Pancreas (tissue), 10 donors: ENCODE measurements around the gene MYO9A. TPM values are rescaled to one million over a fixed set of nuclear protein-coding genes. Genes with fewer than 3 reads are reported as not detected.
A peak's percentile ranks its signal among the peaks of the same experiment; 100 is the strongest.

ENCODE experiments used
- ATAC-seq, 4 donors: fragments of 200-7000 bp; cut with Tn5 transposase; one replicate each; pipeline versions ENCODE4 v1.8.0 to v1.9.1; 2020; ENCODE audit warnings: mild to moderate bottlenecking in 4 of 4, moderate library complexity in 4 of 4
- DNase-seq, 6 donors: peaks; one replicate each; pipeline ENCODE4 v3.0.0-alpha.2; 2020
- FAIRE-seq: peaks from 2 replicates; lab custom pipeline; 2012; peaks lifted over from hg19 to GRCh38; lab: Jason Lieb, UNC
- H3K27ac ChIP-seq, 4 donors: fragments of 200-600 bp; sonication (generic); 1 replicate in 3 of 4; 2 replicates in 1 of 4; pipeline versions ENCODE4 v1.5.0 to v1.8.0; 2020
- H3K27me3 ChIP-seq, 4 donors: fragments of 200-600 bp; one replicate each; pipeline ENCODE4 v1.8.0; 2021
- H3K36me3 ChIP-seq, 3 donors: fragments of 200-600 bp; sonication (generic) in 1 of 3; one replicate each; pipeline versions ENCODE4 v1.5.0 to v1.8.0; 2020 to 2021
- H3K4me1 ChIP-seq, 3 donors: fragments of 200-600 bp; one replicate each; pipeline ENCODE4 v1.8.0; 2021
- H3K4me3 ChIP-seq, 4 donors: fragments of 200-600 bp; sonication (generic) in 2 of 4; one replicate each; pipeline versions ENCODE4 v1.5.0 to v1.8.0; 2020 to 2021
- H3K9me3 ChIP-seq, 4 donors: fragments of 200-600 bp; one replicate each; pipeline ENCODE4 v1.8.0; 2021
- WGBS, 2 donors: extraction: QIAGEN DNeasy Blood & Tissue Kit; methylation state at CpG; one replicate each; pipeline ENCODE4 v1.1.7; 2013; 5-methylcytosine and 5-hydroxymethylcytosine counted together
- intact Hi-C, 3 donors: fragments of 100-400 bp; cut with DNase I; formaldehyde crosslinking; loops; one replicate each; pipeline versions ENCODE4 v1.11.1 to v1.14.2; 2022
- polyA plus RNA-seq, 2 donors: library from polyadenylated mRNA; stranded (reverse); fragments of 200-250 nt; gene quantifications; one replicate each; pipeline ENCODE4 v1.2.3, GENCODE V29; 2013
- total RNA-seq, 6 donors: library from RNA; stranded (reverse); fragmentation: NEBNext Ultra II Directional in 4 of 6; extraction: Animal tissue kit (Norgen Biotek cat#: 25700) in 4 of 6; gene quantifications; one replicate each; pipeline versions ENCODE4 v1.2.1 to v1.2.4, GENCODE V29; 2021 to 2023
- TF ChIP-seq, protein P1 (sequence below), 4 donors: fragments of 200-600 bp; sonication (generic) in 3 of 4; IDR thresholded peaks; one replicate each; pipeline versions ENCODE4 v1.5.0 to v1.8.0; 2021; ENCODE audit warnings: antibody characterized with exemption in 4 of 4
- donor health status: healthy with polysubstance abuse.
- donor health status: DM: no; HTN: no; CAD: no; lungs with moderate emphysema.
- donor health status: DM: no; HTN: no; CAD: no.
- donor health status: control.
- donor health status: control.
- donor health status: Bipolar disorder and iron deficiency.
- donor health status: DM: yes; HTN: yes; CAD: no.
- donor health status: DM: no; HTN: no; CAD: no.
- donor health status: DM: no; HTN: no; CAD: no.
- donor health status: DM: yes; HTN: yes; CAD: no.

The MYO9A gene
- total and polyA plus RNA-seq, 8 donors = 1.2 to 21.0 (median 7.8) TPM

DNA sequence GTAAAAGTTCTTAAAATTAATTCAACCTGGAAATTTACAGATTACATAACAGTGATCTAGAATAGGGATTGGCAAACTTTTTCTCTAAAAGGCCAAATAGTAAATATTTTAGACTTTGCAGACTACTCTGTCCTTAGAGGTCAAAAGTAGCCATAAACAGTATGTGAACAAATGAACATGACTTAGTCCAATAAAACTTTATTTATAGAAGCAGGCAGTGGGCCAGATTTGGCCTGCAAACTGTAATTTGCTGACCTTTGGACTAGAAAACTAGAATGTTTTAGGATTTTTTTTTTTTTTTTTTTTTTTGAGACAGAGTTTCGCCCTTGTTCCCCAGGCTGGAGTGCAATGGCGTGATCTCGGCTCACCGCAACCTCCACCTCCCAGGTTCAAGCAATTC lies 12.3 kb upstream of the MYO9A start:
- Histone ChIP-seq H3K27ac (no peak overlapping the region), H3K9me3 (no peaks in the 10 kb centered on the region), H3K4me1 (no peaks in the 10 kb centered on the region), H3K4me3 (no peak overlapping the region), H3K36me3 (no peaks in the 10 kb centered on the region), H3K27me3 (no peaks in the 10 kb centered on the region)
- 99 to 100% methylated on average over 4 of the region's 4 CpGs for WGBS, 2 donors
- ATAC-seq = no peak
- no peak for FAIRE-seq
- intact Hi-C loops = no loop called here
- TF ChIP-seq, protein P1, sequence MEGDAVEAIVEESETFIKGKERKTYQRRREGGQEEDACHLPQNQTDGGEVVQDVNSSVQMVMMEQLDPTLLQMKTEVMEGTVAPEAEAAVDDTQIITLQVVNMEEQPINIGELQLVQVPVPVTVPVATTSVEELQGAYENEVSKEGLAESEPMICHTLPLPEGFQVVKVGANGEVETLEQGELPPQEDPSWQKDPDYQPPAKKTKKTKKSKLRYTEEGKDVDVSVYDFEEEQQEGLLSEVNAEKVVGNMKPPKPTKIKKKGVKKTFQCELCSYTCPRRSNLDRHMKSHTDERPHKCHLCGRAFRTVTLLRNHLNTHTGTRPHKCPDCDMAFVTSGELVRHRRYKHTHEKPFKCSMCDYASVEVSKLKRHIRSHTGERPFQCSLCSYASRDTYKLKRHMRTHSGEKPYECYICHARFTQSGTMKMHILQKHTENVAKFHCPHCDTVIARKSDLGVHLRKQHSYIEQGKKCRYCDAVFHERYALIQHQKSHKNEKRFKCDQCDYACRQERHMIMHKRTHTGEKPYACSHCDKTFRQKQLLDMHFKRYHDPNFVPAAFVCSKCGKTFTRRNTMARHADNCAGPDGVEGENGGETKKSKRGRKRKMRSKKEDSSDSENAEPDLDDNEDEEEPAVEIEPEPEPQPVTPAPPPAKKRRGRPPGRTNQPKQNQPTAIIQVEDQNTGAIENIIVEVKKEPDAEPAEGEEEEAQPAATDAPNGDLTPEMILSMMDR (IDR thresholded peaks at IDR 0.05) = no peak
- DNase-seq = no peak

DNA sequence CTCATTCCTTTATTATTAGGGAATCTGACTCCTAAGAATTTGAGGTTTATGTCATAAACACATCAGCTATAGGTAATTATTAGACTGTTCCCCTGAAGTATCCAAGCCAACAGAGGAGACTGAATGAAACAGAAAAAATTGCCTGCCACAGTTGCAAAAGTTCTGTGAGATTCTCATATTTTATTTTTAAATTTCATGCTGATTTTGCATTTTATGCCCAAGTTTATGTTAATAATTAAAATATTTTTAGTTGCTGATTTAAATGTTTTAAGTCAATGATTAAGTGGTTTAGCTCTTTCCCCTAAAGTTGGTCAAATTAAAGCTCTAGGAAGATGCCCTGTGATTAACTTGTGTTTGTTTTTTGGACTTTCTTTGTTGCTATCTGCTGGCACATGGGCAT lies 10.4 kb upstream of the MYO9A start:
- intact Hi-C loops = no loop called here
- Histone ChIP-seq H3K27me3 (no peaks in the 10 kb centered on the region), H3K4me1 (no peaks in the 10 kb centered on the region), H3K27ac (no peak overlapping the region), H3K4me3 (no peak overlapping the region), H3K36me3 (no peaks in the 10 kb centered on the region), H3K9me3 (no peaks in the 10 kb centered on the region)
- TF ChIP-seq, protein P1 (IDR thresholded peaks at IDR 0.05) = no peak
- DNase-seq = no peak
- FAIRE-seq = no peak
- no peak for ATAC-seq

DNA sequence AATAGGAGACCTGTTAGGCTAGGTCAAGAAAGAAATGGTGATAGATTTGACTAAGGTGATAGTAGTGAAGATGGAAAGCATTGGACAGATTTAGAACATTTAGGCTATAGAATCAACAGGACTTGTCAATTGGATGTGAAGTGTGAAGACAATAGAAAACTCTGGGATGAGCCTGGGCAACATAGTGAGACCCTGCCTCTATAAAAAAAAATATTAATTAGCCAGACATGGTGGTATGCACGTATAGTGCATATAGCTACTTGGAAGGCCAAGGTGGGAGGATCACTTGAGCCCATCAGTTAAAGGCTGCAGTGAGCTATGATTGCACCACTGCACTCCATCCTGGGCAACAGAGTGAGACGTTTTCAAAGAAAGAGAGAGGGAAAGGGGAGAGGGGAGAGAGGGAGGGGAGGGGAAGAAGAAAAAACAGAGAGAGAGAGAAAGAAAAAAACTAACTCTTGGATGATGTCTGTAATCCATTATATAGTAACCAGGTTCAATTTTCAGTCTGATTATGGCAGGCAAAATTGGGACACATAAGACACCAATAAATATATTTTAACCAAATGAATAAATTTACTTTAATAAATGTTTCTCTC lies 9.9 kb upstream of the MYO9A start:
- ATAC-seq (no peak), FAIRE-seq (no peak), DNase-seq (no peak)
- Histone ChIP-seq H3K9me3 (no peaks in the 10 kb centered on the region), H3K36me3 (no peaks in the 10 kb centered on the region), H3K27me3 (no peaks in the 10 kb centered on the region), H3K27ac (no peak overlapping the region), H3K4me1 (no peaks in the 10 kb centered on the region), H3K4me3 (no peak overlapping the region)
- TF ChIP-seq, protein P1 (IDR thresholded peaks at IDR 0.05) = no peak
- 45 to 46% methylated on average over 2 of the region's 2 CpGs for WGBS, 2 donors
- intact Hi-C loops = no loop called here

DNA sequence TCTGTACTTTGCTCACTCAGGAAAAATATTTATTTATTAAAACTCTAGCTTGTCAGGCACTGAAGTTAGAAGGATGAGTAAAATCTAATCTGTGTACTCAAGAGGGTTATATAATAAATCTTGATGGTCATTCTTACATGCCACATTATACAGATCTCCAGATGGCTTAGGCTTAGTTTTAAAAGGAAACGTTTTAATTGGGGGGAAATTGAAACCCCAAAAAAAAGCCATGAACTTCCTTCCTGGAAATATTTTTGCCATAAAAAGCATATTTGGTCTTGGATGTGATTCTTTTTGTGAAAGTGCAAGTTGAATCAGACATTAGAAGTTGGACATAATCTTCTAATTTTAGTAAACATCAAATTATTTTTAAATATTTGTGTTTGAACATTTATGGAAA lies 6.3 kb upstream of the MYO9A start:
- Histone ChIP-seq H3K36me3 (no peaks in the 10 kb centered on the region), H3K4me3 (no peak overlapping the region), H3K27me3 (no peaks in the 10 kb centered on the region), H3K4me1 (peaks cover 0 to under 1% (median 0%) of the 10 kb centered on the region in 3 donors), H3K9me3 (no peaks in the 10 kb centered on the region), H3K27ac (no peak overlapping the region)
- DNase-seq (no peak), ATAC-seq (no peak), FAIRE-seq (no peak)
- TF ChIP-seq, protein P1 (IDR thresholded peaks at IDR 0.05) = no peak
- intact Hi-C loops = no loop called here
- WGBS, 2 donors = 20 to 31% methylated on average over 1 of the region's 1 CpG

DNA sequence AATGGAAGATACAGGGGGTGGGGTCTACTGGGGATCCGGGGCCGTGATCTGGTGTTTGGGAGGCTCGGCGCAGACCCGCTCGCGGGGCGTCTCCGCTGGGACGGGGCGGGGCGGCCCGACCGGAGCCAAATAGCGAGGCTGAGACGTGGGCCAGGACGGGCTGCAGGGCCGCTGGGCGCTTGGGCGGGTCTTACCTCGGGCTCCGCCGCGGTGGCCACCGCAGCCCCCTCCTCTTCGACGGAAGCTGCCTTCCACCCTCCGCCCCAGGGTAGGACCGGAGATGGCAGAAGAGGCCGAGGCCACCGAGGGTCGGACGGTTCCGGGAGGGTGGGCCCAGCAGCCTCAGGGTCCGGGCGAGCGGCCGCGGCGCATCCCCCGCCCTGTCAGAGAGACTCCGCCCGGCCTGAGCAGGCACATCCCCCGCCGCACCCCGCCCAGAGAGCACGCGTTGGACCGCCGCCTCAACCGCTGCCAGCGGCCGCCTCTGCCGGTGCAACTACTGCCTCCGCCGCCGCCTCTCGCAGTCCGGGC lies 399 bp downstream of the MYO9A start:
- no peak for FAIRE-seq
- intact Hi-C loops = no loop called here
- Histone ChIP-seq H3K4me1 (peaks cover 4 to 10% (median 4%) of the 10 kb centered on the region in 3 donors), H3K27ac (peak overlapping the region; percentile 62 to 95 (median 86)), H3K4me3 (peak overlapping the region; percentile 88 to 96 (median 90)), H3K36me3 (no peaks in the 10 kb centered on the region), H3K27me3 (no peaks in the 10 kb centered on the region), H3K9me3 (no peaks in the 10 kb centered on the region)
- WGBS, 2 donors = 0% methylated on average over 42 to 59 of the region's 59 CpGs
- DNase-seq = peak in 2 of 6 donors; percentile 54 to 83
- peak; percentile 69 to 82 (median 78) for ATAC-seq
- TF ChIP-seq, protein P1 (IDR thresholded peaks at IDR 0.05) = no peak
